Uterus (tissue), 4 donors: ENCODE data around the gene ALPP. TPM values are rescaled to one million over a fixed set of nuclear protein-coding genes. Genes with fewer than 3 reads are reported as not detected.
A peak's percentile ranks its signal among the peaks of the same experiment; 100 is the strongest.
"Not testable (repeated sequence)": the region's sequence is repeated elsewhere in the genome, so short reads cannot be mapped to it uniquely, and the experiment has no call there.

Source experiments
- DNase-seq, 2 donors: peaks; one replicate each; pipeline ENCODE4 v3.0.0-alpha.2; 2019 to 2020
- H3K27ac ChIP-seq, 2 donors: fragments of 200-600 bp; sonication (generic); 1 replicate in 1 of 2; 2 replicates in 1 of 2; pipeline ENCODE4 v1.5.1; 2016 to 2018
- H3K27me3 ChIP-seq, 2 donors: fragments of 200-600 bp; sonication (generic); one replicate each; pipeline ENCODE4 v1.5.1; 2018 to 2019; ENCODE audit warnings: control low read depth in 1 of 2
- H3K36me3 ChIP-seq, 2 donors: fragments of 200-600 bp; sonication (generic); one replicate each; pipeline ENCODE4 v1.5.1; 2019; ENCODE audit warnings: control low read depth in 1 of 2
- H3K4me1 ChIP-seq, 2 donors: fragments of 200-600 bp; sonication (generic); one replicate each; pipeline ENCODE4 v1.5.1; 2018 to 2019; ENCODE audit warnings: control low read depth in 1 of 2
- H3K4me3 ChIP-seq, 2 donors: fragments of 200-600 bp; sonication (generic); 1 replicate in 1 of 2; 2 replicates in 1 of 2; pipeline ENCODE4 v1.5.1; 2018 to 2019; ENCODE audit warnings: mild to moderate bottlenecking in 1 of 2
- H3K9me3 ChIP-seq, 2 donors: fragments of 200-600 bp; sonication (generic); one replicate each; pipeline ENCODE4 v1.5.1; 2019; ENCODE audit warnings: control low read depth in 1 of 2
- POLR2A ChIP-seq, 2 donors: fragments of 450-650 bp; IDR thresholded peaks; one replicate each; pipeline ENCODE4 v1.6.1; 2016; ENCODE audit warnings: antibody characterized with exemption in 2 of 2, mild to moderate bottlenecking in 1 of 2, moderate library complexity in 1 of 2
- intact Hi-C: fragments of 100-400 bp; cut with DNase I; formaldehyde crosslinking; loops from one replicate; pipeline ENCODE4 v1.15.1; 2023; ENCODE audit warnings: low total_unique reads
- total RNA-seq, 4 donors: library from RNA; depleted of rRNA in 3 of 4; stranded (reverse); fragments of >200 nt in 3 of 4; gene quantifications; one replicate each; pipeline versions ENCODE4 v1.1.0 to v1.2.4, GENCODE V29; 2014 to 2023
- TF ChIP-seq, protein P1 (sequence below), 4 experiments: fragments of 200-600 bp in 2 of 4; fragments of 450-650 bp in 2 of 4; sonication (generic) in 2 of 4; IDR thresholded peaks; one replicate each; pipeline ENCODE4 v1.5.1; 2016 to 2019; ENCODE audit warnings: antibody characterized with exemption in 4 of 4, mild to moderate bottlenecking in 2 of 4, moderate library complexity in 1 of 4
- donor health status: DM: yes; HTN: yes; CAD: no.

The ALPP gene
- total RNA-seq, 4 donors from 2014 or later = 0.62 TPM; not detected in 3

- Histone ChIP-seq H3K27me3 (no peaks in the 10 kb centered on the region), H3K9me3 (no peaks in the 10 kb centered on the region)
These were observed 41.4 kb upstream of the ALPP start for GRCh38 chr2:232336981-232337720.

GRCh38 chr2:232338094-232338758 is 40.3 kb upstream of the ALPP start:
- H3K4me3 ChIP-seq, intact Hi-C loops, DNase-seq, H3K9me3 ChIP-seq, H3K27me3 ChIP-seq, H3K27ac ChIP-seq, H3K4me1 ChIP-seq, H3K36me3 ChIP-seq: not testable (repeated sequence)

More at GRCh38 chr2:232336981-232337720, 41.4 kb upstream of the ALPP start:
- Histone ChIP-seq H3K27ac (no peak overlapping the region), H3K4me3 (no peak overlapping the region), H3K36me3 (no peaks in the 10 kb centered on the region), H3K4me1 (no peaks in the 10 kb centered on the region)
- TF ChIP-seq, protein P1, sequence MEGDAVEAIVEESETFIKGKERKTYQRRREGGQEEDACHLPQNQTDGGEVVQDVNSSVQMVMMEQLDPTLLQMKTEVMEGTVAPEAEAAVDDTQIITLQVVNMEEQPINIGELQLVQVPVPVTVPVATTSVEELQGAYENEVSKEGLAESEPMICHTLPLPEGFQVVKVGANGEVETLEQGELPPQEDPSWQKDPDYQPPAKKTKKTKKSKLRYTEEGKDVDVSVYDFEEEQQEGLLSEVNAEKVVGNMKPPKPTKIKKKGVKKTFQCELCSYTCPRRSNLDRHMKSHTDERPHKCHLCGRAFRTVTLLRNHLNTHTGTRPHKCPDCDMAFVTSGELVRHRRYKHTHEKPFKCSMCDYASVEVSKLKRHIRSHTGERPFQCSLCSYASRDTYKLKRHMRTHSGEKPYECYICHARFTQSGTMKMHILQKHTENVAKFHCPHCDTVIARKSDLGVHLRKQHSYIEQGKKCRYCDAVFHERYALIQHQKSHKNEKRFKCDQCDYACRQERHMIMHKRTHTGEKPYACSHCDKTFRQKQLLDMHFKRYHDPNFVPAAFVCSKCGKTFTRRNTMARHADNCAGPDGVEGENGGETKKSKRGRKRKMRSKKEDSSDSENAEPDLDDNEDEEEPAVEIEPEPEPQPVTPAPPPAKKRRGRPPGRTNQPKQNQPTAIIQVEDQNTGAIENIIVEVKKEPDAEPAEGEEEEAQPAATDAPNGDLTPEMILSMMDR (IDR thresholded peaks at IDR 0.05) = no peak
- no peak for TF ChIP-seq POLR2A (IDR thresholded peaks at IDR 0.05)
- peak; percentile 3 to 7 for DNase-seq
- intact Hi-C loops = no loop called here

GRCh38 chr2:232338759-232339106 is 39.8 kb upstream of the ALPP start:
- TF ChIP-seq, protein P1 (IDR thresholded peaks at IDR 0.05) = no peak
- no peak for TF ChIP-seq POLR2A (IDR thresholded peaks at IDR 0.05)
- intact Hi-C loops = no loop called here
- Histone ChIP-seq H3K36me3 (no peaks in the 10 kb centered on the region), H3K4me3 (no peak overlapping the region), H3K4me1 (no peaks in the 10 kb centered on the region), H3K27ac (no peak overlapping the region), H3K27me3 (no peaks in the 10 kb centered on the region), H3K9me3 (no peaks in the 10 kb centered on the region)
- DNase-seq = no peak

DNA sequence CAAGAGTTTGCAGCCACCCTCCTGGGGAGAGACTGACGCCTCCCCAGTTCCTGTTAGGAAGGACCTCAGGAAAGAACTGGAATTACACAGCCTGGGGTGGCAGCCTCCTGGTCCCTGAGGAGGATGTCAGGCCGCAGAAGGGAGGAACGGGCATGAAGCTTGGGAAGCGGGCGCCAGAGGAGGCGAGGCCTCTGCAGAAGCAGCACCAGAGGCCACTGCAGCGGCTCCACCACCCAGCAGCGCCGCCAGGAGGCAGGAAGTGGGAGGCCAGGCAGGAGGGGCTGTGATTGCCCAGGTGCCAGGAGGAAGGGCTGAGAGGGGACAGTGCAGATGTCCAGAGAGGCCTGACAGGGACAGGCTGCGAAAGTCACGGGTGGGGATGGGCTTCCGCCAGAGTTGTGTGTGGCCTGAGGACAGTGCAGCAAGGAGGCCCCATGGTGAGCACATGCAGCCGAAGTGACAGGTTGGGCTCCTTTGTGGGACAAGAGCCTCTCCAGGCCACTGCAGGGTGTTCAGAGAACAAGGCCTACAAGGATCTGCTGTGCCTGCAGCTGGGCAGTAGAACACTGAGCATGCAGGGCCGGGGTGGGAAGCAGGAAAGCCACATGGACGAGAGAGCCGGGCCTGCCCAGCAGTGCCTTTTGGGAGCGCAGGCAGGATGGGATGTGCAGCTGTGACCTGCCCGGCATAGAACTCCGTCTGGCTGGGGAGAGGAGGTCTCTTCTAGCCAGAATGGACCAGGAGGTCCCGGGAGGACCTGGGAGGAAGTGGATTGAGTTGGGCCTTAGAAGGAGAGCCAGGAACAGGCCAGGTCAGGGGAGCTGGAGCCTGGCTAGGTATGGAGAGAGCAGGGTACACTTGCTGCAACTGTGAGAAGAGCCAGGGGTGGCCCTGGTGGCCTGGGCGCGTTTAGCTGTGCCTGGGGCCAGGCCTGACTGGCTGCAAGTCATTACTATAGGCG is 39.1 kb upstream of the ALPP start:
- H3K4me3 ChIP-seq = no peak overlapping the region
- H3K27me3 ChIP-seq = no peaks in the 10 kb centered on the region
- TF ChIP-seq, protein P1 (IDR thresholded peaks at IDR 0.05) = no peak
- no peak for TF ChIP-seq POLR2A (IDR thresholded peaks at IDR 0.05)
- no peaks in the 10 kb centered on the region for H3K9me3 ChIP-seq
- intact Hi-C loops = no loop called here
- no peak overlapping the region for H3K27ac ChIP-seq
- DNase-seq = no peak
- no peaks in the 10 kb centered on the region for H3K4me1 ChIP-seq
- no peaks in the 10 kb centered on the region for H3K36me3 ChIP-seq

DNA sequence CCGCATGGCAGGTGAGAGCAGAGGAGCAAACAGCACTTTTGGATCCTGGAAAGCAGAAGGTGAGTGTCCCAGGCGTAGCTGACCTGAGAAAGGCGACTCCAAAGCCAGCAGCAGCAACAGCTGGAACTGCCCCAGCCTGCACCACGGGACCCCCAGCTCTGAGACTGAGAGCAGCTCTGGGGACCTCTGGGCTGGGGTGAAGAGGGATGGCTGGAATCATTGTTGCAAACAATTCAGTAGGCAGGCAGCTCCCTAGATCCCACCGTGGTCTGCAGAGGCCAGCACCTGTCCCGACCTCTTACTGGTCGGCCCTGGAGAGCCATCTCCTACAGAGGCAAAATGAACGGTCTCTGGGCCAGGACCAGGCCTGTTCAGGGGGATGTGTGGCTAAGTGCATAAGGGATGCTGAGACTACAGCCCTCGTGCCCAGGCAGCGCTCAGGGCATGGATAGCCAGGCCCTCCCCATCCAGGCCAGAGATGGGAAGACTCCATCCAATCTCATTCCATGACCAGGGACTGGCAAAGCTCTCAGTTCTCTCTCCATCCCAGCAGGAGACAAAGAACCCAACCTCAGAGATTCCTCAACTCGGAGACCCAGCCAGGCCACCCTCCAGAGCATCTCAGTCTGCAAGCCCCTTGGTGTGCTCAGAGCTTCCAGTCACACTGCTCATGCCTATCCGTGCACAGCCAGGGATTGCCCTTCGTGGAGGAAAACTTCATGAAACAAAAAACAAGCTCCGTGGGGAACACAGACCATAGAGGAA is 38.2 kb upstream of the ALPP start:
- H3K27ac ChIP-seq = no peak overlapping the region
- no peak for DNase-seq
- H3K9me3 ChIP-seq = no peaks in the 10 kb centered on the region
- H3K4me1 ChIP-seq = no peaks in the 10 kb centered on the region
- TF ChIP-seq POLR2A (IDR thresholded peaks at IDR 0.05) = no peak
- TF ChIP-seq, protein P1 (IDR thresholded peaks at IDR 0.05) = no peak
- no peaks in the 10 kb centered on the region for H3K27me3 ChIP-seq
- intact Hi-C loops = no loop called here
- no peaks in the 10 kb centered on the region for H3K36me3 ChIP-seq
- no peak overlapping the region for H3K4me3 ChIP-seq
